ENCODE results near the gene NEBL. TPM values are rescaled to one million over a fixed set of nuclear protein-coding genes. Genes with fewer than 3 reads are reported as not detected.

NEBL gene
- total and polyA plus RNA-seq, 7 experiments from 2014 or later: 0.05 to 1.4 (median 0.13) TPM; not detected in 2

DNA sequence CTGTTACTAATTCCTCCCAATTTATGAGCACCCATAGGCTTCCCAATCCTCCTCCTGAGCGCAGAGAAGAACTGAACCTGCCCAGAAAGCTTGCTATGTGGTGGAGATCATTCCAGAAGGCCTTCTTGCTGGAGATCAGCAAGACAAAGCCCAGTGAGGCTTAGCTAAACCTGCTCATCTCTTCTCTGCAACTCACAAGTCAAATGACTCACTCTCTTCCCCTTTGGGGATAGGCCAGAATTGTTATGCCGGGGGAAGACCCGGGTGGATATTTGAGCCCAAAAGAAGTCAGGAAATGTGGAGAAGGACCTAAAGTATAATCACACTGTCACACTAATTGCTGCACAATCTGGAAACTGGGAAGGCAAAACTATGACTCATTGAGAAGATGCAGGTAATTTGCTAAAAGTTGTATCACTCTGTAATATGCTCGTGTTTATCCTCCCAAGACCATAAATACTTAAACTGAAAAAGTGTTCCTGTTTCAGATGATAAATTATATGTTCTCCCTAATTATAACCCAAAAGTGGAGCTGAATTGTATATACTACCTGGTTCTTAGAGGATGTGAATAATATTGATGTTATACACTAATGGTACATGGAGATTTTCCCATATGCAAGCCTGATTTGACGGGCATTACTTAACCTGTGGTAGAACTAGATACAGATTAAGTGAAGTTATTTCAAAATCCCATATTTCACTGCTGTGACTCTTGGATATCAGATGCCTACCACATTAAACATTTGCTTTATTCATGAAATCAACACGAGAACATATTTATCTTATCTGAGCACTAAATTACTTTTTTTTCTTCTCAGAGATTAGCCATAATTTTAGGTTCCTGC is 6.4 kb downstream of the NEBL start:
- POLR2A ChIA-PET: no interaction called here
- ATAC-seq: no peak
- intact Hi-C loops (cut with micrococcal nuclease): no loop called here

DNA sequence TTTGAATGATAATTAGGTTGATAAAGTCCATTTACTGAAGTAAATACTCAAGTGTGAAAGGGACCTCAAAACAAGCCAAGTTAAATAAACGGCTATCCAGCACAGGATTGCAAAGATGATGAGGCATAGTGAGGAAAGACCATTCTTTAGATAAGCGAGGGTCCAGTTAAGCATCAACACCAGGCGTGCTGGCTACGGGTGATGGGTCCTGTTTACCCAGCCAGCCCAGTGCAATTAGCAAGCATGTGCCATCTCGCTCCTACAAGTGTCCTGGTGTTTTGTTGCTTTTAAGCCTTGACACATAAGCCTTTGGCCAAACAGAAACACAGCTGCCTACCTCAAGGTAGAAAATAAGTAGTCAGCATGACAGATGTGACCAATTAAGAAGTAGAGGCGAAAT is 7.1 kb downstream of the NEBL start:
- DNase-seq (no peak), ATAC-seq (no peak)
- intact Hi-C loops (cut with micrococcal nuclease): no loop called here
- H3K9me3 Mint-ChIP-seq: no peaks in the 10 kb centered on the region
- Histone ChIP-seq H3K27me3 (ENCODE audit: control insufficient read depth in 2 of 2, insufficient read depth in 2 of 2, low read length in 2 of 2) (no peaks in the 10 kb centered on the region), H3K27ac (ENCODE audit: low read depth, low read length) (no peak overlapping the region), H3K36me3 (ENCODE audit: control insufficient read depth in 2 of 3, insufficient read depth in 3 of 3, low read length in 3 of 3) (no peaks in the 10 kb centered on the region), H3K9me3 (ENCODE audit: control insufficient read depth in 2 of 3, low read length in 3 of 3) (no peaks in the 10 kb centered on the region), H3K4me3 (ENCODE audit: low read length) (no peak overlapping the region), H3K4me1 (ENCODE audit: control insufficient read depth in 2 of 2, insufficient read depth in 2 of 2, low read length in 2 of 2) (no peaks in the 10 kb centered on the region)
- no peak overlapping the region for H3K4me3 Mint-ChIP-seq
- no peak overlapping the region for H3K27ac Mint-ChIP-seq
- H3K4me1 Mint-ChIP-seq: no peaks in the 10 kb centered on the region
- ChIA-PET POLR2A (no interaction called here), CTCF (no interaction called here)
- H3K27me3 Mint-ChIP-seq: peaks cover 0 to 20% (median 5%) of the 10 kb centered on the region in 5 donors
- no peaks in the 10 kb centered on the region for H3K36me3 Mint-ChIP-seq

More for the DNA sequence above, 6.4 kb downstream of the NEBL start:
- no peaks in the 10 kb centered on the region for H3K4me1 Mint-ChIP-seq
- H3K27me3 Mint-ChIP-seq: peaks cover 0 to 20% (median 5%) of the 10 kb centered on the region in 5 donors
- CTCF ChIA-PET: no interaction called here
- no peaks in the 10 kb centered on the region for H3K36me3 Mint-ChIP-seq
- no peak overlapping the region for H3K27ac ChIP-seq (ENCODE audit: low read depth, low read length)
- H3K4me1 ChIP-seq (ENCODE audit: control insufficient read depth in 2 of 2, insufficient read depth in 2 of 2, low read length in 2 of 2): no peaks in the 10 kb centered on the region
- no peaks in the 10 kb centered on the region for H3K9me3 ChIP-seq (ENCODE audit: control insufficient read depth in 2 of 3, low read length in 3 of 3)
- no peaks in the 10 kb centered on the region for H3K27me3 ChIP-seq (ENCODE audit: control insufficient read depth in 2 of 2, insufficient read depth in 2 of 2, low read length in 2 of 2)
- no peaks in the 10 kb centered on the region for H3K36me3 ChIP-seq (ENCODE audit: control insufficient read depth in 2 of 3, insufficient read depth in 3 of 3, low read length in 3 of 3)
- H3K4me3 Mint-ChIP-seq: no peak overlapping the region
- no peak for DNase-seq
- no peak overlapping the region for H3K27ac Mint-ChIP-seq
- H3K4me3 ChIP-seq (ENCODE audit: low read length): no peak overlapping the region
- no peaks in the 10 kb centered on the region for H3K9me3 Mint-ChIP-seq

DNA sequence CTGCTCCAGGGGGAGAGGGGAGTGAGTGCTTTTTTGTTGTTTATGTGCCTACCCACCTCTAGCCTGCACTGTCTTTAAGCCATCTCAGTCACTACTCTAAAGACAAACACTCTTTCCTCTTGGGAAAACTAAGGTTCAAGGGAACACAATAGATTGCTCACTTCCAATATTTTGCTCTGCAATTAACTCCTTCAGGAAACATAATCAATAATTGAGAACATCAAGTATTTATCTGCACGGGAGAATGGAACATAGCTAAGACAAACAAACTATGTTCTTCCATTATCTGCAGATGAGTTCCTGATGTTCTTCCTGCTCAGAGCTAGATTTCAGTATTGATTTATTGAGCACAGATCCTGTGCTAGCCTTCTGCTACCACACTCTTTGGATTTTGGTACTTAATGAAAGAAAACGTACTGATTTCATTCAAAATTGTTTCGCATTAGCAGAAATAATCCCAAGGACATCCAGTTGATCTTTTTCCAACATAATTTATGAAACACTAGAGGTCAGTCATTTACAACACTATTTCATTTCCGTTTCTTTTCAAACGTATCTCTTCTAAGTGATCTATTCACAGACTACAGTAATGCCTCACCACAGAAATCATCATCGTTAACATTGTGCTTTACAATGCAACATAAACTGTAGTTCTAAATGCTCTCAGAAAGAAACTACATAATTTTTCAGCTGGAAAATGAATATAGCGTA is 8.3 kb downstream of the NEBL start:
- Mint-ChIP-seq H3K27me3 (peaks cover 0 to 16% (median 5%) of the 10 kb centered on the region in 5 donors), H3K9me3 (no peaks in the 10 kb centered on the region)
- POLR2A ChIA-PET: no interaction called here

DNA sequence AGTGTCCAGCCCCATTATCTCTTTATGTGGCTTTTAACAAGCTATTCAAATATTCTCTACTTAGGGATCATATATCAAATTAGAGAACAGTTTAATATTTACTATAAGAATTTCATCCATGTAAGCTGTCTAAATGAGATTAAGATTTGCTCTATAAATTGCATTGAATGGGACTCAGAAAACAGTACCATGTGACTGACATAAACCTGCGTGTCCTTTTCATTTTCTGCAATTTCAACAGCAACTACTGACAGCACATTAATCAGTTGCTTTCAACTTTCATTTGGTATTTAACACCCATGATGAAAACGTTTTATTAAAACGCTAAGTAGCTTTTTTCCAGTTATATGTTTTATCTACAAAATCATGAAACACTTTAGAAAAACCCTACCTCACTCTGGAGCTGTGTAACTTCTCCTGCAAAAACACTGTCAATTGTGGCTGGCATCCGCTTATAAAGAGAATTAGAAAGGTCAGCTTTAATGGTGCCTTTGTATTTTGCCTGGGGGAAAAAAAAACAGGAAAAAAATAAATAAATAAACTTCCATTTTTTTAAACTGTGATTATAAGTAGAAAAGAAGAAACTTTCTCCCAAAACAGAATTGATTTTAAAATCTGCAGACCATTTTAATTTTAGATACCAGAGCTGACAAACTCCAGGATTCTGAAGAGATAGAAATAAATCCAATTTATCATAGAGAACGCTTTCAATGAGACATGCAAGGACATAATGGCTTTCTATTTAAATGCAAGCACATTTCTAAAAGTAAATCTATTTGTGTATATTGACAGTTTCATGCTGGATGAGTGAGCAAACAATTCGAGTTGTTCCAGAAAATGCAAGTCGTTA is 9.2 kb downstream of the NEBL start:
- Histone ChIP-seq H3K9me3 (ENCODE audit: control insufficient read depth in 2 of 3, low read length in 3 of 3) (no peaks in the 10 kb centered on the region), H3K4me1 (ENCODE audit: control insufficient read depth in 2 of 2, insufficient read depth in 2 of 2, low read length in 2 of 2) (no peaks in the 10 kb centered on the region), H3K27me3 (ENCODE audit: control insufficient read depth in 2 of 2, insufficient read depth in 2 of 2, low read length in 2 of 2) (no peaks in the 10 kb centered on the region), H3K4me3 (ENCODE audit: low read length) (no peak overlapping the region), H3K27ac (ENCODE audit: low read depth, low read length) (no peak overlapping the region), H3K36me3 (ENCODE audit: control insufficient read depth in 2 of 3, insufficient read depth in 3 of 3, low read length in 3 of 3) (no peaks in the 10 kb centered on the region)
- intact Hi-C loops (cut with micrococcal nuclease): no loop called here
- ATAC-seq: no peak
- no peak for DNase-seq
- Mint-ChIP-seq H3K4me3 (no peak overlapping the region), H3K36me3 (no peaks in the 10 kb centered on the region), H3K27ac (no peak overlapping the region), H3K4me1 (no peaks in the 10 kb centered on the region), H3K27me3 (peaks cover 0 to 16% (median 5%) of the 10 kb centered on the region in 5 donors), H3K9me3 (no peaks in the 10 kb centered on the region)
- ChIA-PET POLR2A (no interaction called here), CTCF (no interaction called here)

More for the DNA sequence above, 8.3 kb downstream of the NEBL start:
- H3K4me3 ChIP-seq (ENCODE audit: low read length): no peak overlapping the region
- H3K36me3 Mint-ChIP-seq: no peaks in the 10 kb centered on the region
- H3K9me3 ChIP-seq (ENCODE audit: control insufficient read depth in 2 of 3, low read length in 3 of 3): no peaks in the 10 kb centered on the region
- H3K4me1 ChIP-seq (ENCODE audit: control insufficient read depth in 2 of 2, insufficient read depth in 2 of 2, low read length in 2 of 2): no peaks in the 10 kb centered on the region
- CTCF ChIA-PET: no interaction called here
- no peaks in the 10 kb centered on the region for H3K4me1 Mint-ChIP-seq
- no peak overlapping the region for H3K27ac ChIP-seq (ENCODE audit: low read depth, low read length)
- H3K4me3 Mint-ChIP-seq: no peak overlapping the region
- H3K27ac Mint-ChIP-seq: no peak overlapping the region
- intact Hi-C loops (cut with micrococcal nuclease): no loop called here
- no peak for ATAC-seq
- H3K36me3 ChIP-seq (ENCODE audit: control insufficient read depth in 2 of 3, insufficient read depth in 3 of 3, low read length in 3 of 3): no peaks in the 10 kb centered on the region
- no peak for DNase-seq
- H3K27me3 ChIP-seq (ENCODE audit: control insufficient read depth in 2 of 2, insufficient read depth in 2 of 2, low read length in 2 of 2): no peaks in the 10 kb centered on the region

DNA sequence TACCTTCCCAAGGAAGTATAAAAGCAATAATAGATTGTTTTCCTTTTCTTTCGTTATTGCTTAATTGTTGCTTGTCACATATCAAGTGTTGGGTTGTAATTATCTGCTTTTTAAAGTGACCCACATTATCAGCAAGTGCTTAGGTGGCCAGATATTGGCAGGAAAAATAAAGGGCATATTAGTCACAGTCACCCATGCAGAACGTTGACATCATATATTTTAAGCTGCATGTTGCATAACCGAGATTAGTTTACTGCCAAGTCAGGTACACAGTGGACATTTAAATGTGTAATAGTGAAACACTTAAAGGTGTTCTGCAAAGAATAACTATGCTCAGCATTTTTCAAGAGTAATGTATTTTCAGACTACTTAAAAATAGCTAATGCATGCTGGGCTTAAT is 11.4 kb downstream of the NEBL start:
- CTCF ChIA-PET: no interaction called here
- no peak for DNase-seq
- Mint-ChIP-seq H3K4me3 (no peak overlapping the region), H3K27me3 (peaks cover 0 to 13% (median 5%) of the 10 kb centered on the region in 5 donors), H3K27ac (no peak overlapping the region), H3K4me1 (no peaks in the 10 kb centered on the region), H3K9me3 (no peaks in the 10 kb centered on the region), H3K36me3 (no peaks in the 10 kb centered on the region)
- POLR2A ChIA-PET: no interaction called here
- Histone ChIP-seq H3K4me3 (ENCODE audit: low read length) (no peak overlapping the region), H3K27me3 (ENCODE audit: control insufficient read depth in 2 of 2, insufficient read depth in 2 of 2, low read length in 2 of 2) (no peaks in the 10 kb centered on the region), H3K9me3 (ENCODE audit: control insufficient read depth in 2 of 3, low read length in 3 of 3) (no peaks in the 10 kb centered on the region), H3K27ac (ENCODE audit: low read depth, low read length) (no peak overlapping the region), H3K36me3 (ENCODE audit: control insufficient read depth in 2 of 3, insufficient read depth in 3 of 3, low read length in 3 of 3) (no peaks in the 10 kb centered on the region), H3K4me1 (ENCODE audit: control insufficient read depth in 2 of 2, insufficient read depth in 2 of 2, low read length in 2 of 2) (no peaks in the 10 kb centered on the region)
- ATAC-seq: no peak
- intact Hi-C loops (cut with micrococcal nuclease): no loop called here

DNA sequence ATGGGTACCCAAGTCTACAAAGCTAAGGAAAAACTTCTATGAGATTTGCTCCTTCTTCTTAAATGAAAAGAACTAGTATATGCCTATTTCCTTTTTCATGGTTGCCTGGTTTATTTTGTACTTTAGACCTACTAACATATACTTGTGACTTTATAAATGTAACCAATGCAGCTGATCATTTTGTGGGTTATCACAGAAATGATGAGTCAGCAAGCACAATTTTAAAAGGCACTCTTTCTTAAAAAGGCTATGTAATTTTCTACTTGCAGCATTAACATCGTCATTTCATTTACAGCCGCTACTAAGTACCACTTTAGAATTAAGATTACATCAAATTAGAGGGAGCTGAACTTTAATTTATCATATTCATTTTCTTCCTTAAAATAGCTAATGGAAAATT is 13.6 kb downstream of the NEBL start:
- H3K36me3 Mint-ChIP-seq: no peaks in the 10 kb centered on the region
- intact Hi-C loops (cut with micrococcal nuclease): no loop called here
- POLR2A ChIA-PET: no interaction called here
- CTCF ChIA-PET: no interaction called here
- no peaks in the 10 kb centered on the region for H3K4me1 Mint-ChIP-seq
- Histone ChIP-seq H3K27ac (ENCODE audit: low read depth, low read length) (no peak overlapping the region), H3K9me3 (ENCODE audit: control insufficient read depth in 2 of 3, low read length in 3 of 3) (no peaks in the 10 kb centered on the region), H3K27me3 (ENCODE audit: control insufficient read depth in 2 of 2, insufficient read depth in 2 of 2, low read length in 2 of 2) (no peaks in the 10 kb centered on the region), H3K4me1 (ENCODE audit: control insufficient read depth in 2 of 2, insufficient read depth in 2 of 2, low read length in 2 of 2) (no peaks in the 10 kb centered on the region), H3K4me3 (ENCODE audit: low read length) (no peak overlapping the region), H3K36me3 (ENCODE audit: control insufficient read depth in 2 of 3, insufficient read depth in 3 of 3, low read length in 3 of 3) (no peaks in the 10 kb centered on the region)
- H3K9me3 Mint-ChIP-seq: no peaks in the 10 kb centered on the region
- DNase-seq (no peak), ATAC-seq (no peak)
- no peak overlapping the region for H3K4me3 Mint-ChIP-seq
- H3K27me3 Mint-ChIP-seq: peaks cover 0 to 18% (median under 1%) of the 10 kb centered on the region in 5 donors
- no peak overlapping the region for H3K27ac Mint-ChIP-seq

Data from naive thymus-derived CD4-positive, alpha-beta T cell (primary cell).